C4-2B (cell line): ENCODE data around the gene SCPEP1.

ENCODE experiments used
- H3K27ac ChIP-seq: fragments of 450-650 bp; 2 replicates; pipeline ENCODE4 v1.5.1; 2017
- ZFX ChIP-seq: fragments of 450-650 bp; IDR thresholded peaks from 2 replicates; pipeline ENCODE4 v1.6.1; 2017
- TF ChIP-seq, protein P1 (sequence below): fragments of 450-650 bp; conservative IDR thresholded peaks from 2 replicates; pipeline ENCODE4 v1.5.1; 2017; ENCODE audit warnings: mild to moderate bottlenecking

The SCPEP1 gene, protein sequence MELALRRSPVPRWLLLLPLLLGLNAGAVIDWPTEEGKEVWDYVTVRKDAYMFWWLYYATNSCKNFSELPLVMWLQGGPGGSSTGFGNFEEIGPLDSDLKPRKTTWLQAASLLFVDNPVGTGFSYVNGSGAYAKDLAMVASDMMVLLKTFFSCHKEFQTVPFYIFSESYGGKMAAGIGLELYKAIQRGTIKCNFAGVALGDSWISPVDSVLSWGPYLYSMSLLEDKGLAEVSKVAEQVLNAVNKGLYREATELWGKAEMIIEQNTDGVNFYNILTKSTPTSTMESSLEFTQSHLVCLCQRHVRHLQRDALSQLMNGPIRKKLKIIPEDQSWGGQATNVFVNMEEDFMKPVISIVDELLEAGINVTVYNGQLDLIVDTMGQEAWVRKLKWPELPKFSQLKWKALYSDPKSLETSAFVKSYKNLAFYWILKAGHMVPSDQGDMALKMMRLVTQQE

DNA sequence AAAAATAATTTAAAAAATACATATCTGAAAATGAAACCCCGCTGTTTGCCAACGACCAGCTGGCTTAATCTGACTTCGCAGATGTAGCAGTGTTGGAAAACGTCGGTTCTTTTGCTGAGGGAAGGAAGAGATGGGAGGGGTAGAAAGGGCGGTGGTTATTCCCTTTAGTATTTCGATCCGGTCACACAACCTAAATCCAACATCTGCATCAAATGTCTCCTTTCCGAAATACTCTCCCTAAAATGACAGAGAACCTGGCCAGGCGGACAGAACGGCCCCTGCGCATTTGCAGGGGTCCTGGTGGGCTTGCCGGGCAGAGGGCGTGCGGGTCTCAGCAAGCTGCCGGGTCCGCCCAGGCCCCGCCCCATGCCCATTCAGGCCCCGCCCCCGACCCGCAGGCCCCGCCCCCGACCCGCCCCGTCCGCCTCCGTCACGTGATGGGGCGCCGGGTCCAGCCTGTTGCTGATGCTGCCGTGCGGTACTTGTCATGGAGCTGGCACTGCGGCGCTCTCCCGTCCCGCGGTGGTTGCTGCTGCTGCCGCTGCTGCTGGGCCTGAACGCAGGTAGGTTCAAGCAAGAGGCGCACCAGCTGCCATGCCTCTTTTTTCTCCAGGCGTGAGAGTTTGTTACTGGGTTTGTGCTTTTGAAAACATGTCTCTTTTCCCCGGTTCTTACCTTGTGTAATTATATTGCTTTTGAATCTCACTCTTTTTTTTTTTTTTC lies at the start of gene SCPEP1:
SCPEP1 (plus strand) TSS at position 459 of the 723 bp plus-strand sequence; CDS start at position 488, 29 bp downstream.
- peak within 1 kb of the TSS; percentile 35 for H3K27ac ChIP-seq
- TF ChIP-seq, protein P1, sequence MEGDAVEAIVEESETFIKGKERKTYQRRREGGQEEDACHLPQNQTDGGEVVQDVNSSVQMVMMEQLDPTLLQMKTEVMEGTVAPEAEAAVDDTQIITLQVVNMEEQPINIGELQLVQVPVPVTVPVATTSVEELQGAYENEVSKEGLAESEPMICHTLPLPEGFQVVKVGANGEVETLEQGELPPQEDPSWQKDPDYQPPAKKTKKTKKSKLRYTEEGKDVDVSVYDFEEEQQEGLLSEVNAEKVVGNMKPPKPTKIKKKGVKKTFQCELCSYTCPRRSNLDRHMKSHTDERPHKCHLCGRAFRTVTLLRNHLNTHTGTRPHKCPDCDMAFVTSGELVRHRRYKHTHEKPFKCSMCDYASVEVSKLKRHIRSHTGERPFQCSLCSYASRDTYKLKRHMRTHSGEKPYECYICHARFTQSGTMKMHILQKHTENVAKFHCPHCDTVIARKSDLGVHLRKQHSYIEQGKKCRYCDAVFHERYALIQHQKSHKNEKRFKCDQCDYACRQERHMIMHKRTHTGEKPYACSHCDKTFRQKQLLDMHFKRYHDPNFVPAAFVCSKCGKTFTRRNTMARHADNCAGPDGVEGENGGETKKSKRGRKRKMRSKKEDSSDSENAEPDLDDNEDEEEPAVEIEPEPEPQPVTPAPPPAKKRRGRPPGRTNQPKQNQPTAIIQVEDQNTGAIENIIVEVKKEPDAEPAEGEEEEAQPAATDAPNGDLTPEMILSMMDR: no peak
- TF ChIP-seq ZFX: no peak

DNA sequence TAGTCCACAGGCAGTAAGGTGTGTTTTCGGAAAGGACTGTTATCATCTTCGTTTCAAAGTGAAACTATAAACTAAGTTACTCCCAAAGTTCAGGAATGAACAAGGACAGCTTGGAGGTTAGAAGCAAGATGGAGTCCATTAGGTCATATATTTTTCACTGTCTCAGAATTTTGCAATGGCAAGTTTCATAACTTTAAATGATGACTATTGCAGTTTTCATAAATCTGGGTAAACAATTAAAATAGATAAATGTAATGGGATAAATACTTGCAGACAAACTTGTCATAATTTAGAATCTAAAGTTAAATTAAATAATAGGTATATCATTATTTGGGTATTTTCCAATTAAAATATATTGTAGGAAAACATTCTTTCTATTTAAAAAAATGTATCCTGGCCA lies 49.3 kb upstream of the SCPEP1 start:
- no peak for TF ChIP-seq ZFX
- TF ChIP-seq, protein P1: no peak
- H3K27ac ChIP-seq: no peak overlapping the region

DNA sequence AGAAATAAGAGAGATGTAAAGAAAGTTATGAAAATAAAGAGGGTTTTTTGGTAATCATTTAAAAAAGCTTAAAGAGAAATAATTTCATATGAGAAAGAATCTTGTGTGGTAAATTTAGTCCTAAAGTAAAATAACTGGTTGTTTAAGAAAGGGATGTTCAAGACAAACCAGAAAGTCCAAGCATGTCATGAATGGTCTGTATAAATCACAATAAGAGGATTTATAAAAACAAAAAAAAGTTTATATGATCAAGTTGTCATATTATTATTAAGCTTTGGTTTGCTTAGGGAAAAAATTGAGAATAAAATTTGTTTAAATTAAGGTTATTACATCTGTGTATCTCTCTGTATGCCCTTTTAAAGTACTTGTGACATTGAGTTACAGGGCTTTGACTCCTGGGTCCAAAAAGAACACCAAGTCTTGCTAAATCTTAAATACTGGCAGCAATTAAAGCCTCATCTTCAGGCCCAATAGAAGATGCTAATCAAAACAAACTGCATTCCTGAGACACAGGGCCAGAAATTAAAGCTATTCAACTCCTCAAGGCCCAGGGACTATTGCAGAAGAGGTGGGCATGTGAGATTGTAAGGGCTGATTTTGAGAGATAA lies 48.5 kb upstream of the SCPEP1 start:
- no peak for TF ChIP-seq ZFX
- TF ChIP-seq, protein P1: no peak
- H3K27ac ChIP-seq: no peak overlapping the region

DNA sequence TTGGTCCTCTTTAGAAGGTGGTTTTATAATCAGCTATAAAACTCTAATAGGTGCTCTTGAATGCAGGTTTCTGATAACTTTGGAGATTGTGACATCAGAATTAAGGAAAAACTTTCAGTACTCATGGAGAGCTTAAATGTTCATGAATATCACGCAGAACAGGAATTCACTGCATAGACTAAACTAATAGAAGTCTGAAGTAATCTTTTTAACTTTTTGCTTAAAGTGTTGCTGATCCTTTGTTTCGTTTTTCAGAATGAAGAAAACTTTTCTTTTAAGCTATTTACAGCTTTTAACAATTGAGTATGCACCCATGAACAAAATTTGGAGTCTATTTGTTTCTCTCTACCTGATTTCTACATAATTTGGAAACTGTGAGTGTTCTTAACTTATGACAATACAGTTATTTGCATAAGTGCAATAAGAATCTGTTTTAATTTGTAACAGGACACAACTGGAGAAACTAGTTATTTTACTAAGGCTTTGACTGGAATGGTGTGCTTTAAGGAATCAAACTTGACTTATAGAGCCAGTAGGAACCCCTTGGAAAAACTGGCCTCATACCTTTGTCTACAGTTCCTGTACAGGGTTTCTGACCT lies 47.1 kb upstream of the SCPEP1 start:
- H3K27ac ChIP-seq: no peak overlapping the region
- TF ChIP-seq, protein P1: no peak
- no peak for TF ChIP-seq ZFX

DNA sequence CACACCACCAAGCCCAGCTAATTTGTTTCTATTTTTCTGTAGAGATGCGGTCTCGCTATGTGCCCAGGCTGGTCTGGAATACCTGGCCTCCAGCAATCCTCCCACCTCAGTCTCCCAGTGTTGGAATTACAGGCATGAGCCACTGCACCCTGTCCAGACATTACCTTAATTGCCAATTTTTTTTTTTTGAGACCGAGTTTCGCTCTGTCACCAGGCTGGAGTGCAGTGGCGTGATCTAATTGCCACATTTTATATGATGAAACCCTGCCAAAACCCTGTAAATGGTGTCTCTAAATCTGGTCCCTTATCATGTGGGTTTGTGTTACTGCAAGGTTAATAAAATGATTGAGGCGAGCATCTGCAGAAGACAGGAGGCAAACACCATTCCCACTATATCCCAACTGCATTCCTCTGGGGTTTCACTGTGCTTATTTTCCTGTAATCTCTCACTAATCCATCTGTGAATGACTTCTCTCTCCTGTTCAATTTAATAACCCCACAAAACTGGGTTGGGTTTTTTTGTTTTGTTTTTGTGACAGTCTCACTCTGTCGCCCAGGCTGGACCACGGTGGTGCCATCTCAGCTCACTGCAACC lies 44.7 kb upstream of the SCPEP1 start:
- no peak for TF ChIP-seq ZFX
- TF ChIP-seq, protein P1: no peak
- H3K27ac ChIP-seq: no peak overlapping the region

DNA sequence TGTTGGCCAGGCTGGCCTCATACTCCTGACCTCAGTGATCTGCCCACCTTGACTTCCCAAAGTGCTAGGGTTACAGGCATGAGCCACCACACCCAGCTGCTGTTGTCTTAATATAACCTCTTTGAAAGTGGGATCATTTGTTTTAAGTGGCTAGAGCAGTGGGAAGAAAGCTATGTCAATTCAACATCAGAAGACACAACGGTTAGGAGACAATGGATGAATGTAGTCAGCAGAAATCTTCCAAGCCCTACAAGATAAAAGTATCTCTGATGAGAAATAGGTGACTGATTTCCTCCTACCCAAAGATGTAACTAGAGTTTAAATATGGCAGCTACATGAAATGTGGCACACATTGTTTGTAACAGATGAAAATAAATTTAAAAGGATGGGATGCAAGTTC lies 44.1 kb upstream of the SCPEP1 start:
- no peak overlapping the region for H3K27ac ChIP-seq
- TF ChIP-seq, protein P1: no peak
- TF ChIP-seq ZFX: no peak
